Activated CD4-positive, alpha-beta memory T cell treated with anti-CD3 and anti-CD28 coated beads for 36 hours (primary cell): ENCODE data around the gene OR9Q1. TPM values are rescaled to one million over a fixed set of nuclear protein-coding genes. Genes with fewer than 3 reads are reported as not detected.

ENCODE experiments used
- CTCF ChIA-PET: fragments of 350-600 bp; sonication (Branson Sonifier 250); formaldehyde crosslinking; loops from one replicate; lab custom pipeline; 2021; ENCODE audit warnings: antibody characterized with exemption, inconsistent platforms; lab: Charles Lee
- POLR2A ChIA-PET: fragments of 350-600 bp; sonication (Branson Sonifier 250); formaldehyde crosslinking; loops from one replicate; lab custom pipeline; 2021; ENCODE audit warnings: antibody characterized with exemption; lab: Charles Lee
- DNase-seq: peaks from one replicate; pipeline ENCODE4 v3.0.0-alpha.2; 2020
- H3K27ac Mint-ChIP-seq: one replicate; pipeline ENCODE4 v1.8.0; 2021; ENCODE audit warnings: mixed read lengths
- H3K27me3 Mint-ChIP-seq: one replicate; pipeline ENCODE4 v1.8.0; 2021; ENCODE audit warnings: mixed read lengths
- H3K36me3 Mint-ChIP-seq: one replicate; pipeline ENCODE4 v1.8.0; 2021; ENCODE audit warnings: mixed read lengths
- H3K4me1 Mint-ChIP-seq: one replicate; pipeline ENCODE4 v1.8.0; 2021; ENCODE audit warnings: low read depth, mixed read lengths
- H3K4me3 Mint-ChIP-seq: one replicate; pipeline ENCODE4 v1.8.0; 2021; ENCODE audit warnings: mild to moderate bottlenecking, mixed read lengths
- H3K9me3 Mint-ChIP-seq: one replicate; pipeline ENCODE4 v1.8.0; 2021; ENCODE audit warnings: mixed read lengths
- intact Hi-C: fragments of 100-400 bp; cut with micrococcal nuclease; formaldehyde crosslinking; loops from one replicate; pipeline ENCODE4 v1.15.1; 2023
- total RNA-seq, 2 experiments: library from RNA; stranded (reverse); gene quantifications; one replicate each; pipeline ENCODE4 v1.2.3, GENCODE V29; 2021

OR9Q1 gene
- total RNA-seq, 2 experiments from 2014 or later, result not detected

DNA sequence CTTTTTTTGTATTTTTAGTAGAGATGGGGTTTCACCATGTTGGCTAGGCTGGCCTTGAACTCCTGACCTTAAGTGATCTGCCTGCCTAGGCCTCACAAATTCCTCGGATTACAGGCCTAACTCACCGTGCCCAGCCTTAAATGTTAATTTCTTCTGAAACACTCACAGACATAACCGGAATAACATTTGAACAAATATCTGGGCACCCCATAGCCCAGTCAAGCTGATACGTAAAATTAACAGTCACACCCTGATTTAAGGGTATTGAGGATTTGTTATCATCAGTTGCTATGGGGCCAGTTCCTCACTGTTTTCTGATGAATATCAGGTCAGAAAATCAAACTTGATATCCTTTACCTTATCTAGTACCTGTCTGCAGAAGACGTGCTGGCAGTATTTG lies 23.0 kb upstream of the OR9Q1 start:
- DNase-seq, result no peak
- ChIA-PET POLR2A (no interaction called here), CTCF (no interaction called here)
- Mint-ChIP-seq H3K27me3 (peaks cover 12% of the 10 kb centered on the region), H3K9me3 (no peaks in the 10 kb centered on the region), H3K36me3 (no peaks in the 10 kb centered on the region), H3K4me3 (no peak overlapping the region), H3K27ac (no peak overlapping the region), H3K4me1 (peaks cover 2% of the 10 kb centered on the region)
- intact Hi-C loops, result no loop called here

DNA sequence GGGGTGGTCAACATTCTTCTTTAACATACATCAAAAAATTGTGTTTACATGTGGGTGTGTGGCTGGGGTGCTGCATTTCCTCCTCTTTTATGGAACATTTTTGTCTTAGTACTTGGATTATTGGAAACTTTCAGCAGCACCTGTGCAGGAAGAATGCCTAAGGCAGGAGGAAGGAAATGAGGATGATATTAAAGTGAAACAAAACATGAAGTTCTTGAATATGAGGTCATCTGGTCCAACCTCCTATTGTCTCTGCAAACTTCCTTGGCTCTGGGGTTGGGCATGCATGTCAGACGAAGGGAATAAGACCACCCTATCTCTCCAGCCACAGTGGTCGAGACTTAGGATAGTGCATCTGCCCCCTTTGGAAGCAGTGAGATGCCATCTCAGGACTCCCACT lies 20.6 kb upstream of the OR9Q1 start:
- intact Hi-C loops, result no loop called here
- no peak for DNase-seq
- Mint-ChIP-seq H3K27me3 (peaks cover 12% of the 10 kb centered on the region), H3K4me1 (peaks cover 2% of the 10 kb centered on the region), H3K36me3 (no peaks in the 10 kb centered on the region), H3K27ac (no peak overlapping the region), H3K9me3 (no peaks in the 10 kb centered on the region), H3K4me3 (no peak overlapping the region)
- ChIA-PET POLR2A (no interaction called here), CTCF (no interaction called here)

DNA sequence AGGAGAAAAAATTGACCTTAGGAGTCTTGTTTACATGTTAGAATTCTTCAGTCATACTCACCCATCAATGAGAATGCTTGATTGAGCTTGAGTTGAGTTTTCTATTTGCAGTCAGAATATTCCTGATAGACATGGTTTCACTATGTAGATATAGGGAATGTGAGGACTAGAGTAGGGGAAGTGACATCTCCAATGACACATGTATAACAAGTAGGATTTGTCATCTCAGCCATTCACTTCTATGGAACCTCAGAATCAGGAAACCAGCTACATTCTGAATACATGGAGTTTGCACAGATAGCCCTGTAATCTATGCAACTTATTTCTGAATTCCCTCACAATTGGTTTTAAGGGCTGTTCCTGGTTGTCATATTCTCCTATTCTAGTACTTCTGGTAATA lies 20.1 kb upstream of the OR9Q1 start:
- ChIA-PET CTCF (no interaction called here), POLR2A (no interaction called here)
- Mint-ChIP-seq H3K27ac (no peak overlapping the region), H3K36me3 (no peaks in the 10 kb centered on the region), H3K4me3 (no peak overlapping the region), H3K4me1 (peaks cover 2% of the 10 kb centered on the region), H3K27me3 (peaks cover 12% of the 10 kb centered on the region), H3K9me3 (no peaks in the 10 kb centered on the region)
- DNase-seq, result no peak
- intact Hi-C loops, result no loop called here

DNA sequence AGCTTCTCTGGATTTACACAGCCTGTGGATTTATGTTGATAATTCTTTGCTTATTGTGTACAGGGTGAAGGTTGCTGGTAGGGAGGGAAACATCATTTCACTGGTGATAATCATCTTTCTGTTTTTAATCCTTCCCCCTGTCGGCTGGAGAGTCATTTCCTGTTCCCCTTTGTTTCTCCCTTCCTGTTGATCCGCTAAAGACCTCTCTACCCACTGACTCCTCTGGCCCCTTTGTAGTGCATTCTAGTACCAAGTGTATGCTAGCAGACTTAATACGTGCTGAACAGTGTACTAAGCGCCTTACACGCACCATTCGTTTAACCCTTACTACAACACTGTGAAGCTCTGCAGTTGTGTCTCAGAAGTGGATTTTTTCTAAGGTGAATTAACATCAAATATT lies 19.0 kb upstream of the OR9Q1 start:
- H3K27ac Mint-ChIP-seq, result no peak overlapping the region
- ChIA-PET CTCF (no interaction called here), POLR2A (no interaction called here)

DNA sequence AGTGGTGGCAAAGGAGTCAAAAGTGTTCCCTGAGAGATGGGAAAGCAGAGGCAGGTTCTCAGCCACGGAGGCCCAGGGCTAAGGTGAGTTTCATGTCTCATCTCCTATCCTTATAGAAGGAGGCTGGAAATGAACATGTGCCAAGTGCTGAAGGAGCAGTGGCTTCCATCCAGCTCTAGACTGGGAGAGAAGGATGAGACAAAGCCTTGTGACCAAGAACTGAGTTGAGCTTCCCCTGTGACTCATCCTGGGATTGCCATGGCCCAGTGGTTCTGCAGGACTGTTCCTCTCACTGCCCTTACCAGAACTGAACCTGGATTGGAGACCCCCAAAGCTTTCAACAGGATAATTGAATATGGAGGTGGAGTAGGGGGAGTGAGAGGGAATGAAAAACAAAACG lies 16.7 kb upstream of the OR9Q1 start:
- intact Hi-C loops, result no loop called here
- H3K36me3 Mint-ChIP-seq, result no peaks in the 10 kb centered on the region
- no peak for DNase-seq
- H3K9me3 Mint-ChIP-seq, result no peaks in the 10 kb centered on the region
- peaks cover 12% of the 10 kb centered on the region for H3K27me3 Mint-ChIP-seq
- POLR2A ChIA-PET, result no interaction called here
- CTCF ChIA-PET, result no interaction called here
- H3K4me3 Mint-ChIP-seq, result no peak overlapping the region
- H3K4me1 Mint-ChIP-seq, result peaks cover 2% of the 10 kb centered on the region
- no peak overlapping the region for H3K27ac Mint-ChIP-seq

More for the DNA sequence above, 19.0 kb upstream of the OR9Q1 start:
- intact Hi-C loops, result no loop called here
- no peak for DNase-seq
- Mint-ChIP-seq H3K27me3 (peaks cover 12% of the 10 kb centered on the region), H3K36me3 (no peaks in the 10 kb centered on the region), H3K4me3 (no peak overlapping the region), H3K9me3 (no peaks in the 10 kb centered on the region), H3K4me1 (peaks cover 2% of the 10 kb centered on the region)

DNA sequence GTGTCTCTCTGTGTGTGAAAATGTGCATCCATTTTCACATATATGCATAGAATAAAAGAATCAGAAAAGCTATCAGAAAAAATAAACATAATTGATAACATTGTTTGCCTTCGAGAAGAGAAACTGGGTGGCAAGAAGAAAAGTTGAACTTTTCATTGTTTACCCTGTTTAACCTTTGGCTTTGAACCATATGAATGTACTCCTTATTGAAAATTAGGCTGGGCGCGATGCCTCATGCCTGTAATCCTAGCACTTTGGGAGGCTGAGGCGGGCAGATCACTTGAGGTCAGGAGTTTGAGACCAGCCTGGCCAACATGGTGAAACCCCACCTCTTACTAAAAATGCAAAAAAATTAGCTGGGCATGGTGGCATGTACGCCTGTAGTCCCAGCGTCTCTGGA lies 11.9 kb upstream of the OR9Q1 start:
- Mint-ChIP-seq H3K4me3 (no peak overlapping the region), H3K36me3 (no peaks in the 10 kb centered on the region), H3K27me3 (no peaks in the 10 kb centered on the region), H3K9me3 (no peaks in the 10 kb centered on the region), H3K4me1 (no peaks in the 10 kb centered on the region), H3K27ac (no peak overlapping the region)
- POLR2A ChIA-PET, result no interaction called here
- intact Hi-C loops, result no loop called here
- CTCF ChIA-PET, result no interaction called here
- no peak for DNase-seq

DNA sequence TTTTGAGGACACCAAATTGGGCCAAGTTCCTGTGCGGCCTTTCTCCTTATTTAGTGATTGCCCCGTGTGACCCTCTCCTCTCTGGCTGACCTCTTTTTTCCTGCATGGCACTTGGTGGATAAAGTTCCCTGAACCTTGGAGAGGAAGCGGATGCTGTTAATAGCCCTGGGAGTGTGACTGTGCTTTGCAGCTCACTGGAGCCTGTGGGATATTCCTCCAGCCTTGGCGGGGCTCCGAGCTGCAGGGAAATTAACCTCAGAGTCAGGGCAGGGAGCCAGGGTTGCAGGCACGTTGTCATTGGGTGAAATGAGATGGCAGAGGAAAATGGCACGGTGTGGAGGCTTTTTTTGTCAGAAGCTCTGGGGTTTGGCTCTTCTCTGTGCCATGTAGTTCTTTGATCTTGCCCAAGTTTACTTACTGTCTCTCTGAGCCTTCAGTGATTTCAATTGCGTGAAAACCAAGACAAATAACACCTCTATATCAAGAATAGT lies 965 bp downstream of the OR9Q1 start:
- H3K9me3 Mint-ChIP-seq, result no peaks in the 10 kb centered on the region
- DNase-seq, result no peak
- H3K27me3 Mint-ChIP-seq, result no peaks in the 10 kb centered on the region
- POLR2A ChIA-PET, result no interaction called here
- intact Hi-C loops, result no loop called here
- CTCF ChIA-PET, result no interaction called here
- H3K4me1 Mint-ChIP-seq, result no peaks in the 10 kb centered on the region
- H3K27ac Mint-ChIP-seq, result no peak overlapping the region
- H3K36me3 Mint-ChIP-seq, result no peaks in the 10 kb centered on the region
- H3K4me3 Mint-ChIP-seq, result no peak overlapping the region

DNA sequence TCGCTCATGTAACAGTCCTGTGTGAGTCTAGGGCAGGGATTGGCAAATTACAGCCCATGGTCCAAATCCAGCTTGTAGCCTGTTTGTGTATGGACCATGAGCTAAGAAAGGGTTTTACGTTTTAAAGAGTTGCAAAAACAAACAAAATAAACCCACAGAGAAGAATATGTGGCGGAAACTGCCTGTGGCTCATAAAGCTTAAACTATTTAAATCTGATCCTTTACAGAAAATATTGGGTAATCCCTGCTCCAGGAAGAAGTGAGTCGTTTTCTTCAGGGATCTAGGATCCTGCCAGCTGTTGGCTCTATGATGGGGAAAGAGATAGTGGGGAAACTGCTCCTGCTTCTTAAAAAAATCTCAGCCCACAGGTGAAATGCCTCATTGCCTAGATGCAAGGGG lies 3.7 kb downstream of the OR9Q1 start:
- CTCF ChIA-PET, result no interaction called here
- no peak overlapping the region for H3K27ac Mint-ChIP-seq
- H3K9me3 Mint-ChIP-seq, result no peaks in the 10 kb centered on the region
- intact Hi-C loops, result no loop called here
- no peaks in the 10 kb centered on the region for H3K36me3 Mint-ChIP-seq
- H3K4me1 Mint-ChIP-seq, result no peaks in the 10 kb centered on the region
- no peak for DNase-seq
- peaks cover 5% of the 10 kb centered on the region for H3K27me3 Mint-ChIP-seq
- POLR2A ChIA-PET, result no interaction called here
- no peak overlapping the region for H3K4me3 Mint-ChIP-seq

DNA sequence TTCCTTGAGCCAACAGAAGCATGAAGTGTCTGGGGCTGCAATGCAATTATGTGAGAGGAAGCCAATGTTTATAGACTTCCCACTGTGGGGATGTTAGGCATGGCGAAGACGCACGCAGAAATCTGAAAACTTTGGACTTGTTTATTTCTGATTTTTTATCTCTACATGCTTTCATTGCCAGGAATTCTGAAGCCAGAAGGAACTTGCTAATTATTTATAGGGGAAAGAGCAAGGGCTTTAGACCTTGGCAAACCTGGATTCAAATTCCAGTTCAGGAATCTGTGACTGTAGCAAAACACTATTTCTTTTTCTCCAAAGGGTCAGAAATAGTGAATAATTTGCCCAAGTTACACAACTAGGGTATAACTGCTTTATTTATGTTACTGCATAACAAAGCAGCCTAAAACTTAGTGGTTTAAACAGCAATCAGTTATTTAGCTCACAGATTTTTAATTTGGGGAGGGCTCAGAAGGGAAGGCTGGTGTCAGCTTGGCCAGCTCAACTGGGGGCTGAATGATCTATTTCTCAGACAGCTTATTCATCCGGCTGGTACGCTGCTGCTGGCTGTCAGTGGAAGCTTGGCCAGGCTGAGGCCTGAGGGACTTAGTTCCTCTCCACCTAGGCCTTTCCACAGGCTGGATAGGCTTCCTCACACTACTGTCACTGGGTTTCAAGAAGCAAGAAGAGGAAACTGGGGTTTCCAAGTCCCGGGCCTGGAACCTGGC lies 5.2 kb downstream of the OR9Q1 start:
- no peak for DNase-seq
- H3K27me3 Mint-ChIP-seq, result peaks cover 5% of the 10 kb centered on the region
- intact Hi-C loops, result no loop called here
- peaks cover 2% of the 10 kb centered on the region for H3K9me3 Mint-ChIP-seq
- no peaks in the 10 kb centered on the region for H3K36me3 Mint-ChIP-seq
- ChIA-PET POLR2A (no interaction called here), CTCF (no interaction called here)
- H3K4me1 Mint-ChIP-seq, result no peaks in the 10 kb centered on the region
- H3K4me3 Mint-ChIP-seq, result no peak overlapping the region
- no peak overlapping the region for H3K27ac Mint-ChIP-seq

DNA sequence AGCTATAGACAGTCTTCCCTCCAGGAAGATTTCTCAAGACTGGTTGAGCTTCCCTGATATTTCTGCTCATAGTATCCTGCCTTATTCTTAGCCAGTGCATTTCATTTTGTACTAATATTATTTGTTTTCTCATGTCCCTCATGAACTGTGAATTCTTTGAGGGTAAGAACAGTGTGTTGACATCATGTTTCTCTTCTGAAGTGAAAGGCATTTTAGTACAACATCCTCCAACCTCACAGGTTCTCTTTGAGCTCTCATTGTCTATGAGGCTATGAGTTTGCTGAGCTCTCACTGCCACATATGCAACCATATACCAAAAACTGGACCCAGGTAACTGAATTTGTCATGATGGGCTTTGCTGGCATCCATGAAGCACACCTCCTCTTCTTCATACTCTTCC lies 7.0 kb downstream of the OR9Q1 start, which contains the start of gene OR6Q1:
Gene OR6Q1, plus strand, starts transcription at position 301 of the 400 bp plus-strand sequence. Its CDS starts 0 bp downstream, at position 301.
- H3K4me3 Mint-ChIP-seq, result no peak within 1 kb of the TSS
- H3K9me3 Mint-ChIP-seq, result peaks cover 6% of the 10 kb centered on the region
- H3K4me1 Mint-ChIP-seq, result no peaks in the 10 kb centered on the region
- intact Hi-C loops, result no loop called here
- no peak for DNase-seq
- CTCF ChIA-PET, result no interaction called here
- H3K27me3 Mint-ChIP-seq, result peaks cover 5% of the 10 kb centered on the region
- H3K36me3 Mint-ChIP-seq, result no peaks in the 10 kb centered on the region
- no peak within 1 kb of the TSS for H3K27ac Mint-ChIP-seq
- POLR2A ChIA-PET, result no interaction called here

DNA sequence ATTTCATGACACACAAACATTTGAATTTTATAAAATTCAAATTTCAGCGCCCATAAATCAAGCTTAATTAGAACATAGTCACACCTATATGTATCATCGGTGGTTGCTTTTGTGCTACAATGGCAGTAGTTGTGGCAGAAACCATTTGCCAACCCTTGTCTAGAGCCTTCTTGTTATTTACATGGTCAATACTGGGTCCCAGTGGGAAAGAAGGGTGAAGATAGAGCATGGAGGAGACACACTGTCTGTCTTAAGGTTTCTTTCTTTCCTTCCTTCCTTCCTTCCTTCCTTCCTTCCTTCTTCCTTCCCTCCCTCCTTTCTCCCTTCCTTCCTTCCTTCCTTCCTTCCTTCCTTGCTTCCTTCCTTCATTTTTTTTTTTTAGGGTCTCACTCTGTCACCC lies 10.8 kb downstream of the OR9Q1 start:
- H3K27ac Mint-ChIP-seq, result no peak overlapping the region
- no peak overlapping the region for H3K4me3 Mint-ChIP-seq
- H3K9me3 Mint-ChIP-seq, result peaks cover 12% of the 10 kb centered on the region
- H3K36me3 Mint-ChIP-seq, result no peaks in the 10 kb centered on the region
- ChIA-PET POLR2A (no interaction called here), CTCF (no interaction called here)
- DNase-seq, result no peak
- H3K4me1 Mint-ChIP-seq, result no peaks in the 10 kb centered on the region
- peaks cover 5% of the 10 kb centered on the region for H3K27me3 Mint-ChIP-seq
- intact Hi-C loops, result no loop called here

DNA sequence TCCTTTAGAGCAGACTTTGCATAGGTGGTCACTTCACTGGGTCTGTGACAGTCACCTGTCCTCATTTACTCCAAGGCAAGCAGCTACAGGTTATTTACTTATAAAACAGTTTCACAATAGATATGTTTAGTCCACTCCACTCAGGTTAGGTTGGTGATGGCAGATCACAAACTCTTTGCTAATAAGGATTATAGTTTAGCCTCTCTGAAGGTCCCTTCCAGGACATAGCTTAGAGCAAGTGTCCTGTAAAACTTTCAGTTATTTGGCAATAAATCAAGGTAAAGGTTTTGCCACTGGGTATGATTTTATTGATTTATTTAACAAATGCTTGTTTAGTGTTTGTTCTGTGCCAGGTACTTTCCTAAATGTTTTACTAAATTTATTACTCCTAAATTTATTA lies 15.9 kb downstream of the OR9Q1 start:
- DNase-seq, result no peak
- no peaks in the 10 kb centered on the region for H3K36me3 Mint-ChIP-seq
- no peaks in the 10 kb centered on the region for H3K4me1 Mint-ChIP-seq
- no peak overlapping the region for H3K27ac Mint-ChIP-seq
- H3K9me3 Mint-ChIP-seq, result peaks cover 10% of the 10 kb centered on the region
- H3K4me3 Mint-ChIP-seq, result no peak overlapping the region
- POLR2A ChIA-PET, result no interaction called here
- peaks cover 3% of the 10 kb centered on the region for H3K27me3 Mint-ChIP-seq
- CTCF ChIA-PET, result no interaction called here
- intact Hi-C loops, result no loop called here

DNA sequence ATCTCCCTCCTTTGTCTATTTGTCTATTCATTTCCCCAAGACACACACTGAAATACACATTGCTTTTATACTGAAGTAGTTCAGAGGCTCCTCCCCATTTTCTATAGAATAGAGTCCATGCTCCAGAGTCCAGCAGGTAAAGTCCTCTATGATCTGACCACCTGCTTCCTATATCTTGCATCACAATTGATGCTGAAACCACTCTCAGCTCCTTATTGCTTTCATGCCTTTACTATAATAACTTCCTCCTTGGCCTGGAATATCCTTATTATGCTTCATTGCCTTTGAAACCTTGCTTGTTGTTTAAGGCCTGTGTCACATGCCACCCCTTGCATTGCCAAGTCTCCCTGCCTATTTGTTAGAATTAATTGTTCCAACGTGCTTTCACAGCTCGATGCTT lies 19.7 kb downstream of the OR9Q1 start:
- Mint-ChIP-seq H3K36me3 (no peaks in the 10 kb centered on the region), H3K4me1 (no peaks in the 10 kb centered on the region), H3K4me3 (no peak overlapping the region), H3K27ac (no peak overlapping the region), H3K9me3 (no peaks in the 10 kb centered on the region), H3K27me3 (peaks cover 5% of the 10 kb centered on the region)
- ChIA-PET POLR2A (no interaction called here), CTCF (no interaction called here)
- DNase-seq, result no peak
- intact Hi-C loops, result no loop called here
